GM12891 (cell line): ENCODE data around the gene PTPRJ.

Source experiments
- POLR2A ChIP-seq: IDR thresholded peaks from 2 replicates; pipeline ENCODE4 v1.6.1; 2011; ENCODE audit warnings: low read depth, low read length, control low read depth
- SPI1 ChIP-seq: IDR thresholded peaks from 2 replicates; pipeline ENCODE4 v1.6.1; 2011; ENCODE audit warnings: low read depth, low read length, control low read depth
- TAF1 ChIP-seq: IDR thresholded peaks from 2 replicates; pipeline ENCODE4 v1.6.1; 2011; ENCODE audit warnings: low read depth, low read length, control low read depth

DNA sequence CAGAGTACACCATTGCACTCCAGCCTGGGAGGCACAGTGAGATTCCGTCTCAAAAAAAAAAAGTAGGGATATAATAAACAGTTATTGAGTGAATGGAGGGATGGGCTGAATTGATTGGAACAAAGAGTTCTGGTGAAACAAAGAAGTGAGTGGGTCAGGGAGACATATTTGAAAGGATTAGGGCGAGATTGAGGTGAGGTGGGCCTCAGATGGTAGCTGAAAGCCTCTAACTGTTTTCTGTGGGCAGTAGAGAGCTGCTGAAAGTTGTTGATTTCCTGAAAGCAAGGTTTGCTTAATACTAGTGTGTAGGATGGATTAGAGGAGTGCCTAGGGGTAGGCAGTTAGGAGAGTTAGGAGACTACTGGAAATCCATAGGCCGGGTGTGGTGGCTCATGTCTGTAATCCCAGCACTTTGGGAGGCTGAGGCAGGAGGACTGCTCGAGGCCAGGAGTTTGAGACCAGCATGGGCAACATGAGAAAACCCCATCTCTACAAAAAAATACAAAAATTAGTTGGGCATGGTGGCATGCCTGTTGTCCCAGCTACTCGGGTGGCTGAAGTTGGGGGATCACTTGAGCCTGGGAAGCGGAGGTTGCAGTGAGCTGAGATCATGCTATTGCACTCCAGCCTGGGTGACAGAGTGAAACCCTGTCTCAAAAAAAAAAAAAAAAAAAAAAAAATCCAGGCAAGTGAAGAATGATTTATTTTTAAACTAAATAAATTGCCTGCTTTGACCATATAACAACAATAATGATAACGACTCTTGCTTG is 41.4 kb upstream of the PTPRJ start:
- no peak for TF ChIP-seq SPI1
- no peak for TF ChIP-seq POLR2A
- no peak for TF ChIP-seq TAF1
